Neural cell (in vitro differentiated cells): Measurements from ENCODE around the gene SLC7A14. TPM values are rescaled to one million over a fixed set of nuclear protein-coding genes. Genes with fewer than 3 reads are reported as not detected.

Source experiments
- H2AFZ ChIP-seq: fragments of 200-600, 300-800 bp; sonication (generic), shearing (Covaris generic); 2 replicates; pipeline ENCODE4 v1.6.0; 2014; ENCODE audit warnings: low read depth, mild to moderate bottlenecking, antibody characterized with exemption, low read length, moderate library complexity
- H3F3A ChIP-seq: fragments of 200-600 bp; shearing (Covaris generic); 2 replicates; pipeline ENCODE4 v1.6.1; 2016; ENCODE audit warnings: mild to moderate bottlenecking, moderate library complexity, mixed read lengths, antibody characterized with exemption, low read length; ENCODE audit not compliant: insufficient read depth, poor library complexity, severe bottlenecking
- H3K27ac ChIP-seq: fragments of 200-600, 300-800 bp; sonication (generic), shearing (Covaris generic); 2 replicates; pipeline ENCODE4 v1.5.1; 2014; ENCODE audit warnings: mild to moderate bottlenecking, low read length, moderate library complexity
- H3K27me3 ChIP-seq: fragments of 300-800, 200-600 bp; sonication (generic), shearing (Covaris generic); 2 replicates; pipeline ENCODE4 v1.6.0; 2014; ENCODE audit warnings: mild to moderate bottlenecking, low read depth, low read length, moderate library complexity; ENCODE audit not compliant: insufficient read depth
- H3K36me3 ChIP-seq: fragments of 300-800, 200-600 bp; sonication (generic), shearing (Covaris generic); 2 replicates; pipeline ENCODE4 v1.5.1; 2014; ENCODE audit warnings: mild to moderate bottlenecking, antibody characterized with exemption, low read length, moderate library complexity; ENCODE audit not compliant: insufficient read depth
- H3K4me2 ChIP-seq: fragments of 300-800, 200-600 bp; sonication (generic), shearing (Covaris generic); 2 replicates; pipeline ENCODE4 v1.6.0; 2014; ENCODE audit warnings: mild to moderate bottlenecking, low read length
- H3K4me3 ChIP-seq: fragments of 300-800, 200-600 bp; sonication (generic), shearing (Covaris generic); 2 replicates; pipeline ENCODE4 v1.5.1; 2014; ENCODE audit warnings: mild to moderate bottlenecking, low read length, moderate library complexity
- H3K79me2 ChIP-seq: fragments of 200-600 bp; shearing (Covaris generic); replicated peaks from 2 replicates; pipeline ENCODE4 v1.6.0; 2014; ENCODE audit warnings: mild to moderate bottlenecking, low read length, moderate library complexity; ENCODE audit not compliant: insufficient read depth
- H3K9ac ChIP-seq: fragments of 300-800, 200-600 bp; sonication (generic), shearing (Covaris generic); 2 replicates; pipeline ENCODE4 v1.6.1; 2016; ENCODE audit warnings: mild to moderate bottlenecking, low read length, mixed read lengths
- H3K9me2 ChIP-seq: fragments of 200-600 bp; shearing (Covaris generic); 2 replicates; pipeline ENCODE4 v1.6.1; 2016; ENCODE audit warnings: mild to moderate bottlenecking, low read length, mixed read lengths; ENCODE audit not compliant: insufficient read depth
- H3K9me3 ChIP-seq: fragments of 200-600, 300-800 bp; sonication (generic), shearing (Covaris generic); 2 replicates; pipeline ENCODE4 v1.6.1; 2016; ENCODE audit warnings: mild to moderate bottlenecking, mixed run types, low read length, moderate library complexity, mixed read lengths
- H4K20me1 ChIP-seq: fragments of 200-600 bp; shearing (Covaris generic); 2 replicates; pipeline ENCODE4 v1.6.1; 2016; ENCODE audit warnings: mild to moderate bottlenecking, mixed run types; ENCODE audit not compliant: insufficient read depth
- CTCF ChIP-seq: fragments of 450-650 bp; IDR thresholded peaks from 2 replicates; pipeline ENCODE4 v1.5.1; 2014; ENCODE audit warnings: antibody characterized with exemption, mild to moderate bottlenecking, moderate library complexity; ENCODE audit not compliant: poor library complexity, severe bottlenecking
- EP300 ChIP-seq: fragments of 450-650 bp; conservative IDR thresholded peaks from 2 replicates; pipeline ENCODE4 v1.6.1; 2014; ENCODE audit warnings: antibody characterized with exemption, mild to moderate bottlenecking, moderate library complexity; ENCODE audit not compliant: poor library complexity, severe bottlenecking
- EZH2 ChIP-seq: fragments of 200-600, 300-800 bp; shearing (Covaris generic), sonication (generic); IDR thresholded peaks from 2 replicates; pipeline ENCODE4 v1.6.1; 2014; ENCODE audit warnings: antibody characterized with exemption, low read length, borderline replicate concordance, mild to moderate bottlenecking; ENCODE audit not compliant: insufficient read depth, poor library complexity, severe bottlenecking
- MXI1 ChIP-seq: fragments of 450-650 bp; conservative IDR thresholded peaks from 2 replicates; pipeline ENCODE4 v1.6.1; 2014; ENCODE audit warnings: antibody characterized with exemption, mild to moderate bottlenecking; ENCODE audit not compliant: poor library complexity, severe bottlenecking
- POLR2AphosphoS5 ChIP-seq: IDR thresholded peaks from 2 replicates; pipeline ENCODE4 v1.6.1; 2012
- RAD21 ChIP-seq: fragments of 450-650 bp; conservative IDR thresholded peaks from 2 replicates; pipeline ENCODE4 v1.6.1; 2014; ENCODE audit warnings: antibody characterized with exemption, mild to moderate bottlenecking, moderate library complexity
- SMC3 ChIP-seq: fragments of 450-650 bp; conservative IDR thresholded peaks from 2 replicates; pipeline ENCODE4 v1.6.1; 2014; ENCODE audit warnings: antibody characterized with exemption, mild to moderate bottlenecking, moderate library complexity; ENCODE audit not compliant: poor library complexity
- TAF1 ChIP-seq: IDR thresholded peaks from 2 replicates; pipeline ENCODE4 v1.6.1; 2012; ENCODE audit warnings: low read depth
- polyA plus RNA-seq: library from polyadenylated mRNA; depleted of rRNA; stranded (reverse); fragments of >200 nt; gene quantifications from 2 replicates; pipeline ENCODE4 v1.2.3, GENCODE V29; 2014
- TF ChIP-seq, protein P1 (sequence below): IDR thresholded peaks from 2 replicates; pipeline ENCODE4 v1.6.1; 2012; ENCODE audit warnings: borderline replicate concordance

The SLC7A14 gene
- polyA plus RNA-seq, 1 donor from 2014 or later = 5.1 TPM

DNA sequence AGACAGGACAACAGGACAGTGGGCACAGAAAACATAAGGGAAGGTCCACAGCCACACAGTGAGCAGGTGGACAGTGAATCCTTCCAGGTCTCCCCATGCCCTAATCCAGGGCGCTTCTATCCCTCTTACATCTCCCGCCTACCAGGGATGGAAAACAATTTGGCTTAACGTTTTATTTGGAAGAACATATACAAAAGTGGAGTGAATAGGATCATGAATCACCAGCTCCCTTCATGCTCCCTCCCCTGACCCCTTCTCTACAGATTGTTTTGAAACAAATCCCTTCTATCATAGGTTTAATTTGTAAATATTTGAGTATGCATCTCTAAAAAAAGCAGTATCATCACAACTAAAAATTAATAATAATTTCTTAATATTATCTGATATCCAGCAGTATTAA, 114.7 kb downstream of the SLC7A14 start:
- no peak overlapping the region for H3K4me3 ChIP-seq
- H3K9ac ChIP-seq = no peak overlapping the region
- H3K27ac ChIP-seq = no peak overlapping the region
- TF ChIP-seq MXI1 (no peak), CTCF (no peak), SMC3 (no peak), EP300 (no peak), TAF1 (no peak), RAD21 (no peak), POLR2AphosphoS5 (no peak), EZH2 (no peak)
- TF ChIP-seq, protein P1, sequence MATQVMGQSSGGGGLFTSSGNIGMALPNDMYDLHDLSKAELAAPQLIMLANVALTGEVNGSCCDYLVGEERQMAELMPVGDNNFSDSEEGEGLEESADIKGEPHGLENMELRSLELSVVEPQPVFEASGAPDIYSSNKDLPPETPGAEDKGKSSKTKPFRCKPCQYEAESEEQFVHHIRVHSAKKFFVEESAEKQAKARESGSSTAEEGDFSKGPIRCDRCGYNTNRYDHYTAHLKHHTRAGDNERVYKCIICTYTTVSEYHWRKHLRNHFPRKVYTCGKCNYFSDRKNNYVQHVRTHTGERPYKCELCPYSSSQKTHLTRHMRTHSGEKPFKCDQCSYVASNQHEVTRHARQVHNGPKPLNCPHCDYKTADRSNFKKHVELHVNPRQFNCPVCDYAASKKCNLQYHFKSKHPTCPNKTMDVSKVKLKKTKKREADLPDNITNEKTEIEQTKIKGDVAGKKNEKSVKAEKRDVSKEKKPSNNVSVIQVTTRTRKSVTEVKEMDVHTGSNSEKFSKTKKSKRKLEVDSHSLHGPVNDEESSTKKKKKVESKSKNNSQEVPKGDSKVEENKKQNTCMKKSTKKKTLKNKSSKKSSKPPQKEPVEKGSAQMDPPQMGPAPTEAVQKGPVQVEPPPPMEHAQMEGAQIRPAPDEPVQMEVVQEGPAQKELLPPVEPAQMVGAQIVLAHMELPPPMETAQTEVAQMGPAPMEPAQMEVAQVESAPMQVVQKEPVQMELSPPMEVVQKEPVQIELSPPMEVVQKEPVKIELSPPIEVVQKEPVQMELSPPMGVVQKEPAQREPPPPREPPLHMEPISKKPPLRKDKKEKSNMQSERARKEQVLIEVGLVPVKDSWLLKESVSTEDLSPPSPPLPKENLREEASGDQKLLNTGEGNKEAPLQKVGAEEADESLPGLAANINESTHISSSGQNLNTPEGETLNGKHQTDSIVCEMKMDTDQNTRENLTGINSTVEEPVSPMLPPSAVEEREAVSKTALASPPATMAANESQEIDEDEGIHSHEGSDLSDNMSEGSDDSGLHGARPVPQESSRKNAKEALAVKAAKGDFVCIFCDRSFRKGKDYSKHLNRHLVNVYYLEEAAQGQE = no peak
- no peak overlapping the region for H2AFZ ChIP-seq
- no peaks in the 10 kb centered on the region for H4K20me1 ChIP-seq
- H3K27me3 ChIP-seq = no peaks in the 10 kb centered on the region
- H3K9me2 ChIP-seq = no peaks in the 10 kb centered on the region
- no peaks in the 10 kb centered on the region for H3F3A ChIP-seq
- no peaks in the 10 kb centered on the region for H3K79me2 ChIP-seq
- H3K4me2 ChIP-seq = no peak overlapping the region
- H3K36me3 ChIP-seq = no peaks in the 10 kb centered on the region
- H3K9me3 ChIP-seq = no peaks in the 10 kb centered on the region

DNA sequence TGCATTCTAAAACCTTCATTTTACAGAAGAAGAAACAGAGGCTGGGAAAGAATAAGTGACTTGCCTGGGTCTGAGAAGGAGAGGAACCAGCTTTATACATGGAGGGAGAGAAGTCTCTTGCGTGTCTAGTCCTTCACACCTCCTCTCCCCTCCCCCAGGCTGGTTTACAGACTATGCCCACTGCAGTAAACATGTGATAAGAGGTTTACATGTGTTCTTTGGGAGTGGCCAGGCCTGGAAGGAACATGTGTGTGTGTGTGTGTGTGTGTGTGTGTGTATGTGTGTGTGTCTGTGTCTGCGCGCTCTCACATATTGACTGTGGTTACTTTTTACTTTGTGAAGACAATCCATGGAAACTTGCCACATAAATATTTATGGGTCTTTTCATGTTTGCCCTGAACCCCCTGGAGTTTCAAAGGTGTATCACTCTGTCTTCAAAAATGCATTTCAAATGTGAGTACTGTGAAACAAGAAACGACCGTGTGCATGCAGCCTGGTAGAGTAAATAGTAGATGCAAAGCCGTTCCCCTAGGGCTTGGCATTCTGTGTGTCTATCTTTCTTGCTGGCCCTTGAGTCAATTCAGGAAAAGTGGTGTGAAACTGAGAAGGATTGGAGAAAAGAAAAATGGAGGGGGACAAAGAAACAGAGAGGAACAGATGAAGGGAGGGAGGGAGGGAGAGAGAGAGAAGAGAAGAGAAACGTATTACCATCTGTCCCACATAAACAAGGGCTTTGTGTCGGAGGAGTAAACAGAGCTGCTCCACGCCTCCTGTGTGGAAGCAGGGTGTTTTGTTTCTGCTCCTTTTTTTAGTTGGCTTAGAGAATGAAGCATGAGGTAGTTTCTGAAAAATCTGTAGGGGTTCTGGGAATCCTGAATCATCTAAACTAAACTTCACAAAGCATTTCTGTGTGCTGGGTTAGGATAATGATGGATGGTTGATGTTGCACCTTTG, 115.5 kb downstream of the SLC7A14 start:
- Histone ChIP-seq H3K79me2 (no peaks in the 10 kb centered on the region), H3K36me3 (no peaks in the 10 kb centered on the region), H3K4me3 (no peak overlapping the region), H3K9ac (no peak overlapping the region), H3K27ac (no peak overlapping the region), H3K9me3 (no peaks in the 10 kb centered on the region), H4K20me1 (no peaks in the 10 kb centered on the region), H3K9me2 (no peaks in the 10 kb centered on the region), H3K27me3 (no peaks in the 10 kb centered on the region), H2AFZ (no peak overlapping the region), H3K4me2 (no peak overlapping the region), H3F3A (no peaks in the 10 kb centered on the region)
- TF ChIP-seq, protein P1 = no peak
- TF ChIP-seq MXI1 = no peak
